Endothelial cell of hepatic sinusoid (primary cell): ENCODE measurements around the gene ZNF274.
"Not testable (repeated sequence)": the region's sequence is repeated elsewhere in the genome, so short reads cannot be mapped to it uniquely, and the experiment has no call there.

Experiments used
- in situ Hi-C: cut with HindIII; loops from 2 replicates; pipeline ENCODE4 v1.10.0; 2017; ENCODE audit warnings: low sequenced_read_pairs

The ZNF274 gene

DNA sequence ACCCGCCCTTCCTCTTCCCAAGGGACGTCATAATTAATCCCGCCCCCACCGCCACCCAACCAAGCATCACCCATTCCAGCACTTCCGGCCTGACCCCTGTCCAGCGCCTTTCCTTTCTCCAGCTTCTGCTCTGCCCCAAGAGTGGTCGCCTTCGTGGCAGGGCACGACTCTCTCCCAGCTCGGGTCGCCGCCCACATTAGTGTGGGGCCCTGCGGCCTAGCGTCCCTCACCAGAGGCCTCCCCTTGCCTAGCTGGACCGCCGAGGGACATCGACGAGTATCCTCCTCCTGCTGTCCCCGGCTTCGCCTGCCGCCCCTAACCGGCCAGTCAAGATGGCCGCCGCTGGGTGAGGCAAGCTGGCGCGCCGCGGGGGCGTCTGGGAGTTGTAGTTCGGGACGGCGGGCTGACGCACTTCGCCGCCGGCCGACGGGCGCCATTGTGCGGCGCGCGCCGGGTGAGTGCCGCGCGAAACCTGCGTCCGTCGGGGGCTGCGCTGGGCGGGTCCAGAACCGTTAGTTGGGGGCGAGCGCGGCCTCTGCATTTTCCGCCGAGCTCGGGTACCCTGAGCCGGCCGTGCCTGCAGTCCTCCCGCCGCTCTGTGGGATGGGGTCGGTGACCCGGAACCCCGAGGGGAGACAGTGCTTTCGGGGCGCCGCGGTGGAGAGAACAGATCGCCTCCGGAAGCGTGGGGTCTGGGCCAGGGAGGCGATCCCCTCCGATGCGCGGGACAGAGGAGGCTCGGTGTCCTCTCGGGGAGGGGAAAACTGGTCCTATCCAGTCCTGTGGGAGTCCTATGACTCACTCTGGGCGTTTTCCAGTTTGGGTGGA lies at the start of gene ZNF274:
TSS of gene ZNF274 (plus strand) at position 73 of the 828 bp plus-strand sequence. CDS start 905 bp downstream, outside the sequence.
- in situ Hi-C loops = no loop called here

DNA sequence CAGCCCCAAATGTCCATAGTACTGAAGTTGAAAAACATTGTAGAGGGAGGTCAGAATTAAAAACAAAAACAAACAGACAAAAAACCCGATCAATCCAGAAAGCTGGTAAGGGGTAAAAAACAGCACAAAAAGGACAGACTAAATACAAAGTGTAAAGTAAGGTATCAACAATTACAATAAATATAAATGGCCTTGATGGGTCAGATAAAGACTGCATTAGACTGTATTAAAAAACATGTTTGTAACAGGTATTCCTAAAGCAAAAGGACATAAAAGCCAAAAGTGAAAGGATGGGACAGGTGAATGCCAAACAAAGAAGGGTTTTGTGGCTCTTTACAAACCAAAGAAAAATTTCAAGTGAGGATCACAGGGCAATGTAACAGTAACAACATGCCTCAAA lies 48.6 kb upstream of the ZNF274 start:
- in situ Hi-C loops = no loop called here

DNA sequence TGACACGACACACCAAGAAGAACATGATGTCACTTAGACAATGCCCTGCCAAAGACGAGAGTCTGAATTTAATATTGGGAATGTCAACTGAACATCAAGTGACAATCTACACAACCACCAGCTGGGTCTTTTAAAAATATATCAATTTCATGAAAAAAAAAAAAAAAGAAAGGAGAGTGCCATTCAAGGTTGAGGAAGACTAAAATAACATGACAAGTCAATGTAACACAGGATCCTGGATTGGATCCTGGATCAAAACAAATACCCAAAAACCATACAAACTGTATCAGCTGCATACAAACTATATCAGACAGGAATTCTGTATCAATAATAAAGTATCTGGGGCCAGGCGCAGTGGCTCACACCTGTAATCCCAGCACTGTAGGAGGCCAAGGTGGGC lies 37.0 kb upstream of the ZNF274 start:
- in situ Hi-C loops = no loop called here

DNA sequence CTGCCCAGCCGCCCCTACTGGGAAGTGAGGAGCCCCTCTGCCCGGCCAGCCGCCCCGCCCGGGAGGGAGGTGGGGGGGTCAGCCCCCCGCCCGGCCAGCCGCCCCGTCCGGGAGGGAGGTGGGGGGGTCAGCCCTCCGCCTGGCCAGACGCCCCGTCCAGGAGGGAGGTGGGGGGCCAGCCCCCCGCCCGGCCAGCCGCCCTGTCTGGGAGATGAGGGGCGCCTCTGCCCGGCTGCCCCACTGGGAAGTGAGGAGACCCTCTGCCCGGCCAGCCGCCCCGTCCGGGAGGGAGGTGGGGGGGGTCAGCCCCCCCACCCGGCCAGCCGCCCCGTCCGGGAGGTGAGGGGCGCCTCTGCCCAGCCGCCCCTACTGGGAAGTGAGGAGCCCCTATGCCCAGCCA lies 35.4 kb upstream of the ZNF274 start:
- in situ Hi-C loops = not testable (repeated sequence)

DNA sequence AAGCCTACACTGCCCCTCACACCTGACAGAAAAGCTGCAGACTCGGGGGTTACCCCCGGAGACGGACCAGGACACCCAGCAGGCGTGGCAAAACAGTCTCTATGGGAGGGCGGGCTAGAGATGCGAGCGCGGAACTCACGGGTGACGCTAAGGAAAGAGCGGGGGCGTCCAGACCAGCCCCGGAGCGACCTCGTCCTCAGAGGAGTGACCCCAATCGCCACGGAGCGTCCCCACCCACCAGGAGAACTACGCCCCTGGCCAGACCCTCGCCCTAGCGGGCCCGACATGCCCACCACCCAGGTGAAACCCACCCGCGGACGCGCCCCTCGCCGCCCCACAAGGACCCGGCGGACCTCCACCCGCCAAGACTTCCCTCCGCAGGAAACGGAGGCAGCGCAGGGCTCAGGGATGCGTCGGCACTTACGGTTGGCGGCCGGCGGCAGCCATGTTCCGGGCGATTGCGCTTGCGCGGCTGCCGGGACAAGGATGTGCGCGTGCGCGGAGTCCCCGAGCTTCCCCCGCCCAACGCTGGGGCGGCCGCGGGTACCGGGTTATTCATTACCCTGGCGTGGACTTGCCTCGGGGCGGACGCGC lies 32.4 kb upstream of the ZNF274 start, which contains the start of gene ZNF329:
TSS of gene ZNF329 (minus strand) at position 462 of the 594 bp plus-strand sequence. CDS start 21,286 bp downstream, outside the sequence.
- in situ Hi-C loops = no loop called here

DNA sequence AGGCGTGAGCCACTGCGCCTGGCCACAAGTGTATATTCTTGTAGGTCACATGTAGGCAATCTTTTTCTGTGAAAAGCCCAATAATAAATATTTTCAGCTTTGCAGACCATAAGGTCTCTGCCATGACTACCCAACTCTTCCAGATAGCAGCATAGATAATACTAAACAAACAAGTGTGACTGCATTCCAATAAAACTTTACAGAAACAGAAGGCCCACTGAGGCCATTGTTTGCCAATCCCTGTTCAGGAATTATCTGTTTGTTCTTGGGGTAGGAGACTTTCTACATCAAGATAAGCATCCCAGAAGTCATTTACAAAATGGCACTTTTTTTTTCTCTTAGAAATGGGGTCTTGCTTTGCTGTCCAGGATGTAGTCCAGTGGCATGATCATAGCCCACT lies 29.5 kb upstream of the ZNF274 start:
- in situ Hi-C loops = no loop called here

DNA sequence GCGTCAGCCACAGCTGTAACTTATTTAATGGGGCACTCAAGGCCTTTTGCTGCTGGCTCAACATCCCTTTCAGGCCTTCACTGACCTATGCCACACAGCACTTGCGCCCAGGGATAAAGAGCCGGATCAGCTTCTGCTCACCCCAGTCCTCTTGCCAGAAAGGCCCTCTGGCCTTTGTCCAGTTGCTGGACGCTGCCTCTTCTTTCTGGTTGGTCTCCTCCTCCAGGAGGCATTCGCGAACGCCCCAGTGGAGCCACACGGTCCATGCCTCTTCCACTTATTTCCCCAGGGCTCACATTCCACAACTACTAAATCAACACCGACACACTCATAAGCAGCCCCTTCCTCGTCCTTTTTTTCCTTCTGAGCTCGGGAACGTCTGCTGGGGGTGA lies 28.6 kb upstream of the ZNF274 start:
- in situ Hi-C loops = no loop called here

DNA sequence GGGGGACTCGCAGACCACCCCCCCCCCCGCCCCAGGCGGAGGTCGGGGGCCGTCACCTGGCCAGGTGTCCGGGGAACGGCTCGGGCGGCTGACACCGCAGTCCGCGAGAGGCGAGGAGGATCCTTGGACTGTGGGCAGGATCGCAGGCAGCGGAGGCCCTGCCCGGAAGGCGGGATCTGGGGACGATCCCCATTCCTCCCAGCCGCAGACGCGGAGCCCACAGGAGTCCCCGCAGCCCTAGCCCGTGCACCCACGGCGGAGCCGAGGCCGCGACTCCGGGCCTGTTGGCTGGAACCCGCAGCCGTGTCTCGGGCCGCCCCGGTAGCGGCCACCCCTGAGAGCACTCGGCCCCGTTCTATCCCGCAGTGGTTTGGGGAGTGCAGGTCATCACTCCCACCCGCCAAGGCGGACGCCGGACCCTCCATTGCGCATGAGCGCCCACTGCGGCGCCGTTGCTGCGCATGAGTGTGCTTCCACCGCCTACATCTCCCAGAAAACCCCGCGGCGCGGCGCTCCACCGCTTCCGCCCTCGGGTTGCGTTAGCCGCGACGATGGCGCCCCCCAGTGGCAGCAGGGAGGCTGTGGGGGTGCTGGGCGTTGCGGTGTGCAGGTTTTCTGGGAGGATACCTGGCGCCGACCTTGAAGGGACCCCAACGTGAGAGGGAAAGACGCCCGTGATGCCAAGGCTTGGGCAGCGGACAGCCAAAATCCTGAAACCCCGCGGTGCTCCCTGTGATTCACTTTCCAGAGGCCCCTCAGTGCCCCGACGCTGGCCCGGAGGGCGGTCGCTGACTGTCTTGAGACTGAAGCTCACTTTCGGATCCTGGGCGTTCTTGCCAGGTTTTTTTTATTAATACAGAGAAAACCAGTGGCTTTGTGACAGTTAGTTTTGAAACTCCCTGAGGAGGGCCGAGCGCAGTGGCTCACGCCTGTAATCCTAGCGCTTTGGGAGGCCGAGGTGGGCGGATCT lies 27.9 kb upstream of the ZNF274 start:
- in situ Hi-C loops = no loop called here

DNA sequence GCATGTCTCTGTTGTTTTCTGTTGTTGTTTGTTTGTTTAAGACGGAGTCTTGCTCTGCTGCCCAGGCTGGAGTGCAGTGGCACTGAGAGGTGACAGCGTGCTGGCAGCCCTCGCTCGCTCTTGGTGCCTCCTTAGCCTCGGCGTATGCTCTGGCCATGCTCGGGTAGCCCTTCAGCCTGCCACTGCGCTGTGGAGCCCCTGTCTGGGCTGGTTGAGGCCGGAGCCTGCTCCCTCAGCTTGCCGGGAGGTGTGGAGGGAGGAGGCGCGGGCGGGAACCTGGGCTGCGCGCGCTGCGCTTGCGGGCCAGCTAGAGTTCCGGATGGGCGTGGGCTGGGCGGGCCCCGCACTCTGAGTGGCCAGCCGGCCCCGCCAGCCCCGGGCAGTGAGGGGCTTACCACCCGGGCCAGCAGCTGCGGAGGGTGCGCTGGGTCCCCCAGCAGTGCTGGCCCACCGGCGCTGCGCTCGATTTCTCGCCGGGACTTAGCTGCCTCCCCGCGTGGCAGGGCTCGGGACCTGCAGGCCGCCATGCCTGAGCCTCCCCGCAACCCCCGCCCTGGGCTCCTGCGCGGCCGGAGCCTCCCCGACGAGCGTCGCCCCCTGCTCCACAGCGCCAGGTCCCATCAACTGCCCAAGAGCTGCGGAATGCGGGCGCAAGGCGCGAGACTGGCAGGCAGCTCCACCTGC lies 25.7 kb upstream of the ZNF274 start:
- in situ Hi-C loops = no loop called here

DNA sequence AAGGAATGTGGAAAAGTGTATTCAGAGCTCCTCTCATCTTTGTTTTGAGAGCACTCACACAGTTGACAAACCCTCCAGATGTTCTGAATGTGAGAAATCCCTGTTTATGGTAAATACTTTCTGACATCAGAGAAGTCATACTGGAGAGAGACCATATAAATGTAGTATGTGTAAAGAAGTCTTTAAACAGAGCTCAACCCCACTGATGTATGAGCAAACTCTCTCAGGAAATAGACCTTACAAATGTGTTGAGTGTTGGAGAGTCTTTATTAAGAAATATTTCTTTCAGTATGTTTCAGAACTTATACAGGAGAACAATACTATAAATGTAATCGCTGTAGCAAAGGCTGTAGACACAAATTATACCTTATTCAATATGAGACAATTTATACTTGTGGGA lies 16.6 kb upstream of the ZNF274 start:
- in situ Hi-C loops = loop anchor here (5.0 kb wide), 1 partner anchor 64 kb away; no protein-coding TSS in a partner anchor

DNA sequence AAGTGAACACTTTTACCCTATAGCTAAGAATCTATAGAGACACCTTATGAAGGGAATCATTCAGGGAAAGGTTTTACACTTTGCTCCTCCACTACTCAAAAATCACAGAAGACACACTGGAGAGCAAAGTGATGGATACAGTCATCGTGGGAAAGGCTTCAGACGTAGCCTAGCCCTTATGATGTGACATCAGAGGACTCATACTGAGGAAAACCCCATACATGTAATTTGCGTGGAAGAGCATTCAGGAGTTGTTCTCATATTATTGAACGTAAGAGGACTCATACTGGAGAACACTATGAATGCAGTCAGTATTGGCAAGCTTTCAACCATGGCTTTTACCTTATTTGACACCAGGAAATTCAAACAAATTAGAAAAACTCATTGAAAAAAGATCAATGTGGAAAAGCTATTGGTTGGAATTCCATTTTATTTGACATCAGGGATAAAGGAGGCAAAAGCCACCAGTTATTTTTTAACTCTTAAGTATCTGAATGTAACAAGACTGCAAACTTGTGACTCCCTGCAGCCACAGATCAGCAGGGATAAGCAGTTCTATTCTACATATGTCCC lies 16.1 kb upstream of the ZNF274 start:
- in situ Hi-C loops = loop anchor here (5.0 kb wide), 1 partner anchor 64 kb away; no protein-coding TSS in a partner anchor

DNA sequence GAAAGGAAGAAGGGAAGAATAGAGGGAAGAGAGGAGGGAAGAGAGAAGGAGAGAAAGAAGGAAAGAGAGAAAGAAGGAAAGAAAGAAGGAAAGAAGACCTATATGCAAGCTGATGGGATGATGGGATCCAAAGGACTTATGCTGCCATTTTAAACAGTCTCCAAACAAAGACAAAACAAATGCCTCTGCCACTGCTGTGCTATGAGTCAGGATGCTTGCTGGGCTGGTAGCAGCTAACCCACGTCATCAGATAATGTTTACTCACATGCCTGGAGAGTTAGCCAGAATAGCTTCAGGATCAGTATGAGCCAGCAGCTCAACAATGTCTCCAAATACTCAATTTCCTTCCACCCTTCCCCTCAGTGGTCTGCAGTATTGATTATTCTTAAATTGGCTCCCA lies 12.0 kb upstream of the ZNF274 start:
- in situ Hi-C loops = no loop called here

DNA sequence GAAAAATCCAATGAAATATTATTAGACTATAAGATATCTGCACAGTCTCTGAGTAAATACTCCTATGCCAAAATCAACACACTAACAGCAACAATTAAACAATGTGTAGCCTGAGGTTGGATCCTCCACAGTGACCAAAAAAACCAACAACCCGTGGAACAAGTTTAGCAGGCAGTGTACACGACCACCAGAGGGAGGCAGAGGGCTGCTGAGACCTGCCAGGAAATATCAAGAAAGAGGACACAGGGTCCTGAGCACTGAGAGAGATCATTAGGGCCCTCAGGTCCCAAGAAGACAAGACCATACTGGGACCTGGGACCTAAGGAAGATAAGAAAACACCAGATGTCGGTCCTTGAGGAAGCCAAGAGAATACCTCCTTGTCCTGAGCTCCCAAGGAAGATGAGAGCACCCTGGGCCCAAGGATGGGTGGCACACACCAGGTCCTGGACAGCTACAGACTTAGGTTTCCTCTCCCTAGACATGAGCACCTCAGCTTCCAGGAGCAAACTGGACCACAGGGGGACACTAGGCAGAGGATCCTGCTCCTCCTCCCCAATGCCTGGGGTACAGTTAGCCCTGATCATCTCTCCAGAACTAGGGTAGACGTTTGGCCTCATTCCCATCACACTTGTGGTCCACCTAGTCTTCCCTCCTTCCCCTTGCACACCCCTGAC lies 822 bp upstream of the ZNF274 start:
- in situ Hi-C loops = no loop called here

DNA sequence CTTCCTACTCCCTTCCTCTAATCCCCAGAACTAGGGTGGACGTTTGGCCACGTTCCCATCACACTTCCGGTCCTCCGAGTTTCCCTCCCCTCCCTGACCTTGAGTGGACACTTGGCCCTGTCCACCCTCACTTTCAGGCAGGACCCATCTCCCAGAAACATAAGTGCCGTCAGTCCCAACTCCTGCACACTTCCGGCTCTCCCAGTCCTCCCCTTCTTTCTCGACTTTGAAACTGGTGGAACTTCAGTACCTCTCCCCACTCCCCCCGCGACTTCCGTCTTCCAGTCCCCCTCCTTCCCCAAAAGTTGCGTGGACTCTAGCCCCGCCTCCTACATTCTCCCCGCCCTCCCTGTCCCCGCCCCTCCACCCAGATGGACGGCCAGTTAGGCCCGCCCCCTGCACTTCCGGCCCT lies 278 bp upstream of the ZNF274 start:
- in situ Hi-C loops = no loop called here

DNA sequence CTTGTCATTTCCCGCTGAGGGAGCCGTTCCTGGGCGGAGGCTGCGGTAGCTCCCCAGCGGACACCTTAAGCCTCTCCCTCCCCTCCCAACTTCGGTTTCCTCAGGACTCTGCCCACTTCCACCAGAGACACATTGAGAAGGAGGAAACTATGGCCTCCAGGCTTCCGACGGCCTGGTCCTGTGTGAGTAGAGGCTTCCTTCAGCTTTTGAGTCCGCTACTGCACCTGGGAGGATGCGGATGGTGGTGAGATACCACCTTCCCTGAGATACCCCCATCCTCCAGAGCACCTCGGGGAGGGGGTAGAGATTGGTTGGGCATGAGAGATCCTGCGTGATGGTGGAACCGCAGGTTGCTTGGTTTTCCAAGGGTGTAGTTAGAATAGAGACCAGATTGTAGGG lies 955 bp downstream of the ZNF274 start:
- in situ Hi-C loops = no loop called here

DNA sequence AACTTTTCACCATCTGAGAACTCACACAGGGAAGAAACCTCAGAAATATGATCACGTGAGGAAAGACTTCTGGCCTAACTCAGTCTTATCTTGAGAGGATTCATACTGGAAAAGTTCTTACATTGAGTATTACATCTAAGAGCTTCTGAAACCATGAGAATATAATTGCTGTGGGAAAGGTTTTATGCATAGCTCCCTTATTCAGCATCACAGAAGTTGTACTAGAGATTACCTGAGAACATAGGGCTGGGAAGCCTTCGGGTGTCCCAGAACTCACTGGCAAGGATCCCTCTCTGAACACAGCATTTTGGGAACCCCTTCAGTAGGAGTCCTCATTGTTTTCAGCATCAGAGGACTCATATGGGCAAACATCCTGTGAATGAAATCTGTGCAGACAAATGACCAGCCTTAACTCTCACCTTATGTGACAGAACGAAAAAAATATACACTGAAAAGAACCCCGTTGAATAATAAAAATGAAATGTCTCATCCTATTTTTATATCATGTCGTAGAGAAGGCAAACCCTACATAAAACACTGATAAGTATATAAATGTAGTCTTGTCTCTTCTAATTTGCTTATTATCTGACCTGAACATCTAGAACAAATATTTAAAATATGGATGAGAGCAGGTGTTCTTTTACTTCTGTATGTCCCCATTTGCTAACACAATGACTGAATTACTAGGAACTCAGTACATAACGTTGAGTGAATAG lies 14.2 kb downstream of the ZNF274 start:
- in situ Hi-C loops = no loop called here

DNA sequence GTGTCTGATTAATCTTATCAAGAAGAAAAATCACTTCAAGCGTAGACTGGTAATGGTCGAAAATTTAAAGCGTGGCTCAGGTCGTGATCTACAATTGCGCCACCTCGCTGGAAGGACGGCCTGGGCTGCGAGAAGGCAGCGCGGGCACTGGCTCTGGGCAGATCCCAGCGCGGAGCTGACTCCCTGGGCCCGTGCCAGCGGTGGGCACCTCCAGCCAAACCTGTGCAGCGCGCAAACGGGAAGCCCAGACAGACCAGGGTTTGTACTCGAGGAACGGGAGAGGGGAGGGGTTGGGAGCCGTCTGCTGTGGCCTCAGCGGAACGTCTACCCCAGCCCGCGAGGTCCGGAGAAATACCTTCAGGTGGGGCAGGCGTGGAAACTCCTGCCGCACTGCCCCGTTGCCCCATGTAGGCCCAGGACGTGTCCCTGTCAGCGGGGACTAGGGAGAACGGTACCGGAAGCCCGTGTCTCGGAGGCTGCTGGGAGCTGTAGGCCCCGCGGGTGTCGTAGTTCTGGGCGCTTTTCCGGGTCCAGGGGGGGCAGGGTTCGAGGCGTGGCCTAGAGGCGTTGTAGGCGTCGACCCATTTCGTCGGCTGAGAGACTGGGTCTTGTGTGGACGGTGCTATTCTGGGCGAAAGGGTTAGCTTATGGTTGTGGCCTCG lies 21.1 kb downstream of the ZNF274 start:
- in situ Hi-C loops = no loop called here

DNA sequence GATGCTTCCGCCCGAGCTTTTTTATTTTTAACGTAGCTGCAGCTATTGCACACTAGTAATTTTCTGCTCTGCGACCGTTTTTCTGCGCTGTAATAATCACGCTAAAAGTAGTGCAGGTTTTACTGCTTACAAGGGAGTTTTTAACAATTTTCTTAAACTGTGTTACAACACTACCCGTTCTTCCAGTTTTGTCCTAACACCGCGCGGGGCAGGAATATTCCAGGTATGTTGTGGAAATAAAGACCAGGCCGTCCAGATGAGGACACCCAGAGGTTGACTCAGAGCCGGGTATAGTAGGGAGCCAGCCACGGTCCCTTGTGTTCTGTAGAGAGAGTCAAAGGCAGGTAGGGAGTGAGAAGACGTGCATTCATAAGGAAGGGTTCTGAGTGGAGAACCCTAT lies 21.7 kb downstream of the ZNF274 start:
- in situ Hi-C loops = no loop called here
